ENCODE results near the gene CRYGA. TPM values are rescaled to one million over a fixed set of nuclear protein-coding genes. Genes with fewer than 3 reads are reported as not detected.

The CRYGA gene
- total RNA-seq, 1 experiment from 2014 or later = not detected

DNA sequence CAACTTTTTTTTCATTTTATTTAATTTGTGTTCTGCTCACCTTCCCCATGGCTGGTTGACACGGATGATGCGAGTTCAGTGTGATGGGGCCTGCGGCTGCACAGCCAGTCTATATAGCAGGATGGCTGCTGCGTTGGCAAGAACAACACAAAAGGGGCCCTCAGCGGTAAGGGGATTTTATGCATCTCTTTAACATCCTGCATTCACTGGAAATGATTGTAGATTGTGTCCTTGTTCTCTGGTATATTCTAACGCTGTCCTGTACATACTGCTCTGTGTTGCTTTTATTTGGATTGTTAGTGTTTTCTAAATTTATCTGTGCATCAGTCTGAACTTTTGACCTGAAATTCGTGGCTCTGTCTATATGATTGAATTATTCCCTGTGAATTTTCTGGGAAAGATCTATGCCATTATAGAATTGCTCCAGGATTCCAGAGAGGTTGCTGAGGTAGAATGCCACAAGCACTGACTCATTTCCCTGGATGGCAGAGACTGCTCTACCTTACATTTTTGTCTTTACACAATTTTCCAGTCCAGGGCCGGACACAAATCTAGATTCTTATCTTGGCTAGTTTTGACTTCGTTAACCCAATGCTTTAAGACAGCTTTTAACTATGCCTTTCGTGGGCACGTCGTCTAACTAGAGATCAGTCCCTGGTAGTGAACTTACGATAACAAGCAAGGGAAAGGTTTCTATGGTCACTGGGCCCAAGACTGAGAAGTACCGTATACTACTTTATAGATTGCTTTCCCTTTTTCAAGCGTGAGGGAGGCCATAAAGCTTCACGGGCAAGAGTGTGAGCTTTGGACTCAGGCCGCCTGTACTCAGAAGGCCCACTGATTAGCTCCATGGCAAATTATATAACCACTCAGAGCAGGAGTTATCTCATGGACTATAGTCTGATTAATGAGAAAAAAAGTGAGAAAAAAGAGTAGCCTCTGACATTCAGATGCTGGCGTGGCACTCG lies 33.4 kb downstream of the CRYGA start, which contains the start of gene CRYGC:
Gene CRYGC, minus strand, starts transcription at position 85 of the 968 bp plus-strand sequence. Its CDS starts 36 bp downstream, at position 49.
- POLR2A ChIA-PET (ENCODE audit: low non-redundant PET) = interaction anchor here (0.5 kb wide), 1 partner anchor 17 kb away, joined by 5 read pairs; no protein-coding TSS in a partner anchor
- TF ChIP-seq, protein P1, sequence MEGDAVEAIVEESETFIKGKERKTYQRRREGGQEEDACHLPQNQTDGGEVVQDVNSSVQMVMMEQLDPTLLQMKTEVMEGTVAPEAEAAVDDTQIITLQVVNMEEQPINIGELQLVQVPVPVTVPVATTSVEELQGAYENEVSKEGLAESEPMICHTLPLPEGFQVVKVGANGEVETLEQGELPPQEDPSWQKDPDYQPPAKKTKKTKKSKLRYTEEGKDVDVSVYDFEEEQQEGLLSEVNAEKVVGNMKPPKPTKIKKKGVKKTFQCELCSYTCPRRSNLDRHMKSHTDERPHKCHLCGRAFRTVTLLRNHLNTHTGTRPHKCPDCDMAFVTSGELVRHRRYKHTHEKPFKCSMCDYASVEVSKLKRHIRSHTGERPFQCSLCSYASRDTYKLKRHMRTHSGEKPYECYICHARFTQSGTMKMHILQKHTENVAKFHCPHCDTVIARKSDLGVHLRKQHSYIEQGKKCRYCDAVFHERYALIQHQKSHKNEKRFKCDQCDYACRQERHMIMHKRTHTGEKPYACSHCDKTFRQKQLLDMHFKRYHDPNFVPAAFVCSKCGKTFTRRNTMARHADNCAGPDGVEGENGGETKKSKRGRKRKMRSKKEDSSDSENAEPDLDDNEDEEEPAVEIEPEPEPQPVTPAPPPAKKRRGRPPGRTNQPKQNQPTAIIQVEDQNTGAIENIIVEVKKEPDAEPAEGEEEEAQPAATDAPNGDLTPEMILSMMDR (conservative IDR thresholded peaks at IDR 0.05; ENCODE audit: low read depth, low read length) = no peak
- no peak for DNase-seq (ENCODE audit: low spot score)

GRCh38 chr2:208128136-208128535 lies 35.3 kb downstream of the CRYGA start:
- ChIA-PET CTCF (no interaction called here), POLR2A (ENCODE audit: low non-redundant PET) (no interaction called here)
- H3K4me1 ChIP-seq (ENCODE audit: insufficient read depth, low read length, poor library complexity, severe bottlenecking) = no peaks in the 10 kb centered on the region
- TF ChIP-seq EZH2 (IDR thresholded peaks at IDR 0.05; ENCODE audit: borderline replicate concordance, low read depth, low read length, poor library complexity, severe bottlenecking) = no peak
- TF ChIP-seq, protein P1 (conservative IDR thresholded peaks at IDR 0.05; ENCODE audit: low read depth, low read length) = no peak
- H3K4me3 ChIP-seq (ENCODE audit: low read depth, low read length, poor library complexity, severe bottlenecking) = no peak overlapping the region
- intact Hi-C loops (cut with micrococcal nuclease; ENCODE audit: unreplicated experiment) = no loop called here
- no peaks in the 10 kb centered on the region for H3K9me3 ChIP-seq (ENCODE audit: low read depth, low read length, poor library complexity, severe bottlenecking)
- no peak for DNase-seq (ENCODE audit: low spot score)
- H3K27me3 ChIP-seq (replicated peaks; ENCODE audit: insufficient read depth, low read depth, low read length, poor library complexity) = peaks cover 4% of the 10 kb centered on the region
- BruUV-seq (replicated peaks) = no TSS peak
- no peak overlapping the region for H3K27ac ChIP-seq (ENCODE audit: low read depth, low read length, poor library complexity, severe bottlenecking)
- no peaks in the 10 kb centered on the region for H3K36me3 ChIP-seq (ENCODE audit: insufficient read depth, low read length, poor library complexity, severe bottlenecking)

More for the DNA sequence above, 33.4 kb downstream of the CRYGA start, which contains the start of gene CRYGC:
- H3K36me3 ChIP-seq (ENCODE audit: insufficient read depth, low read length, poor library complexity, severe bottlenecking) = no peaks in the 10 kb centered on the region
- H3K27ac ChIP-seq (ENCODE audit: low read depth, low read length, poor library complexity, severe bottlenecking) = no peak within 1 kb of the TSS
- no peaks in the 10 kb centered on the region for H3K4me1 ChIP-seq (ENCODE audit: insufficient read depth, low read length, poor library complexity, severe bottlenecking)
- H3K9me3 ChIP-seq (ENCODE audit: low read depth, low read length, poor library complexity, severe bottlenecking) = no peaks in the 10 kb centered on the region
- peaks cover 4% of the 10 kb centered on the region for H3K27me3 ChIP-seq (replicated peaks; ENCODE audit: insufficient read depth, low read depth, low read length, poor library complexity)
- CTCF ChIA-PET = no interaction called here
- BruUV-seq (replicated peaks) = no TSS peak
- H3K4me3 ChIP-seq (ENCODE audit: low read depth, low read length, poor library complexity, severe bottlenecking) = no peak within 1 kb of the TSS
- intact Hi-C loops (cut with micrococcal nuclease; ENCODE audit: unreplicated experiment) = no loop called here

GRCh38 chr2:208127090-208127489 lies 36.3 kb downstream of the CRYGA start:
- BruUV-seq (replicated peaks) = no TSS peak

More at GRCh38 chr2:208127090-208127489, 36.3 kb downstream of the CRYGA start:
- CTCF ChIA-PET = no interaction called here
- no peak overlapping the region for H3K27ac ChIP-seq (ENCODE audit: low read depth, low read length, poor library complexity, severe bottlenecking)
- no peaks in the 10 kb centered on the region for H3K4me1 ChIP-seq (ENCODE audit: insufficient read depth, low read length, poor library complexity, severe bottlenecking)
- DNase-seq (ENCODE audit: low spot score) = no peak
- POLR2A ChIA-PET (ENCODE audit: low non-redundant PET) = no interaction called here
- intact Hi-C loops (cut with micrococcal nuclease; ENCODE audit: unreplicated experiment) = no loop called here
- no peaks in the 10 kb centered on the region for H3K36me3 ChIP-seq (ENCODE audit: insufficient read depth, low read length, poor library complexity, severe bottlenecking)
- H3K4me3 ChIP-seq (ENCODE audit: low read depth, low read length, poor library complexity, severe bottlenecking) = no peak overlapping the region
- no peaks in the 10 kb centered on the region for H3K9me3 ChIP-seq (ENCODE audit: low read depth, low read length, poor library complexity, severe bottlenecking)
- TF ChIP-seq, protein P1 (conservative IDR thresholded peaks at IDR 0.05; ENCODE audit: low read depth, low read length) = no peak
- no peak for TF ChIP-seq EZH2 (IDR thresholded peaks at IDR 0.05; ENCODE audit: borderline replicate concordance, low read depth, low read length, poor library complexity, severe bottlenecking)
- H3K27me3 ChIP-seq (replicated peaks; ENCODE audit: insufficient read depth, low read depth, low read length, poor library complexity) = peaks cover 4% of the 10 kb centered on the region
